ENCODE data around the gene ADCY1. TPM values are rescaled to one million over a fixed set of nuclear protein-coding genes. Genes with fewer than 3 reads are reported as not detected.
"Not testable (repeated sequence)": the region's sequence is repeated elsewhere in the genome, so short reads cannot be mapped to it uniquely, and the experiment has no call there.

The ADCY1 gene
- total and polyA plus RNA-seq, 8 donors, result 0.55 to 2.8 (median 2.5) TPM

- H3K27me3 ChIP-seq; H3K9me3 ChIP-seq; H3K4me3 ChIP-seq; H3K36me3 ChIP-seq; ATAC-seq; intact Hi-C loops (cut with DNase I): not testable (repeated sequence)
- Histone ChIP-seq H3K27ac (peak overlapping the region in 1 of 2 donors; percentile 40), H3K4me1 (peaks cover 0 to 12% of the 10 kb centered on the region in 2 donors)
- DNase-seq, result peak in 2 of 4 donors; percentile 12 to 18
Observed at GRCh38 chr7:45761545-45762205, 187.5 kb downstream of the ADCY1 start.

DNA sequence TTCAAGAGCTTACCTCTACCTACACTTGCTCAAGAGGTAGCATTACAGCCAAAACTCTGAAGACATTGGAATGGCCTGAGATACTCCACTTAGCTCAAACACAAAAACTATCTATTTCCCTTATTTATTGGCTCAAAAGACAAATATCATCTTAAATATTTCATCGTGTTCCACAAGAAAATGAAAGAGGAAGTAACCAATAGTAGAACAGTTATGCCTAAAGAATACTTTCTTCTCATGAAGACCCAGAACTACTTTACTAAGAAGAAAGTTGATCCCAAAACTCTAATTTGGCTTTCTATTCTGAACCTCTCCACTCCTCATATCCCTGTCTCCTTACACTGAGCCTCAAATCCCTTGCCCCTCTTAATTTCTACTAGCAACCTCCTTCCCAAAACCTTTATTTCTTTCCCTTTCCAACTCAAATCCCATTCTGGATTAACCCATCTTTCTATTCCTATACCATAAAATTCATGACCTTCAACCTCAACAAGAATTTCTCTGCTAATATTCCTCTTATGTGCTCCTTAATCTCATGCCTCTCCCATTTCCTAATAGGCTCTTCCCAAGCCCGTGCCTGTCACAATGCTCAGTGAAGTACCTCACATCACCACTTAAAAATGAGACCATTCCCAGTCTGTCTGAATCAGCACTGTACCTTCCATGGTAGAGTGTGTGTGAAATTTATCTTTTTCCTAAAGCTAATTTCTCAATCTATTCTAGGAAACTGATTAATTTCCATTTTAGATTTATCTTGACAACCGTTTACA lies 188.2 kb downstream of the ADCY1 start:
- H3K36me3 ChIP-seq; ATAC-seq; H3K4me3 ChIP-seq; H3K27me3 ChIP-seq; intact Hi-C loops (cut with DNase I); DNase-seq; H3K9me3 ChIP-seq: not testable (repeated sequence)
- H3K27ac ChIP-seq, result peak overlapping the region in 1 of 2 donors; percentile 40
- peaks cover 0 to 13% of the 10 kb centered on the region in 2 donors for H3K4me1 ChIP-seq

DNA sequence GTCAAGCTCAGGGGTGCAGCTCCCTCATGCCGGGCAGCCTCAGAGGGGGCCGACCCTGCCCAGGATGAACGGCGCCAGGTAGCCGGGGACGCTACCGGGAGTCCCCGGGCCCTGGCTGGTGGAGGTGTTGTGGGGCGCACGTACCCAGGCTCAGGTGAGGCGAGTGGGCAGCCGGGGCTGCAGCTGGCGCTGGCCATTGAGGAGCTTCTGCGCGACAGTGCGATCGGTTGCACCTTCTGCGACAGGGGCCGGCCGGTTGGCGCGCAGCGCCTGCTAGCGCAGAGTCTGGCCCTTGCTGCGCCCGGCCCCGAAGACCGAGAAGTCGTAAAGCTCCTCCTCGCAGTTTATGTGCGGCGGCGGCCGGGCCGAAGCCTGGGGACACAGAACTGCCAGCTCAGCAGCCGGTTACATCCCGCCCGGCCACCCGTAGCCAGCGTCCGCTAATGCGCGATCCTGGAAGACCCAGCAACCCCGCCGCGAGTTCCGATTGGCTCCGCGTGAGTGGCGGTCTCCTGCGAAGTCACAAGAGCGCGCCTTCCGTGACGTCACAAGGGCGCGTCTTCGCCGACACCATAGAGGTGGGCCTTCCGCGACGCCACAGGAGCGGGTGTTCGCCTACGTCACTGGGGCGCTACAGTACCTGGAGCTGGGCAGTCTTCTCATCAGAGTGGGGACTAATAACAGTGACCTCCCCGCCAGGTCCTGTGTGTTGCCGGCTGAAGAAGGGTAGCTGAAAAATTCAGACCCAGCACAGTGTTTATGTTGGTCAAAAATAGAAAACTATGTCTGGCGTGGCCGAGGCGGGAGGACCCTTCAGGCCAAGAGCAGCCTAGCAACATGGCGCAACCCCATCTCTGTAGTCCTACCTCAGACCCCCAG lies 194.6 kb downstream of the ADCY1 start:
- intact Hi-C loops (cut with DNase I); H3K27me3 ChIP-seq; H3K36me3 ChIP-seq; H3K9me3 ChIP-seq: not testable (repeated sequence)
- DNase-seq (peak; percentile 98 to 99 (median 98)), ATAC-seq (peak; percentile 100)
- peak overlapping the region; percentile 90 to 94 for H3K27ac ChIP-seq
- peaks cover 0 to 15% of the 10 kb centered on the region in 2 donors for H3K4me1 ChIP-seq
- H3K4me3 ChIP-seq, result peak overlapping the region; percentile 88 to 96

DNA sequence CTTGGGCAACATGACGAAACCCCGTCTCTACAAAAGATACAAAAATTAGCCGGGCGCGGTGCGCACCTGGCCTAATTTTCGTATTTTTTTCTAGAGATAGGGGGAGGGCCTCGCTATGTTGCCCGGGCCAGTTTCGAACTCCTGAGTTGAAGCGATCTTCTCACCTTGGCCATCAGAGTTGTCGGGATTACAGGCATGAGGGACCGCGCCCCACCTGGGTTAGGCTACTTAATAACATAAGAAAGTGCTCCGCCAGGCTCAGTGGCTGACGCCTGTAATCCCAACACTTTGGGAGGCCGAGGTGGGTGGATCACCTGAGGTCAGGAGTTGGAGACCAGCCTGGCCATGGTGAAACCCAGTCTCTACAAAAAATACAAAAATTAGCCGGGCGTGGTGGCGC lies 195.5 kb downstream of the ADCY1 start:
- intact Hi-C loops (cut with DNase I); H3K9me3 ChIP-seq; DNase-seq; H3K36me3 ChIP-seq; ATAC-seq; H3K27me3 ChIP-seq: not testable (repeated sequence)
- Histone ChIP-seq H3K27ac (peak overlapping the region in 1 of 2 donors; percentile 94), H3K4me3 (peak overlapping the region; percentile 88 to 96), H3K4me1 (peaks cover 0 to 15% of the 10 kb centered on the region in 2 donors)
